K562 (cell line): ENCODE measurements around the gene ARID3A. TPM values are rescaled to one million over a fixed set of nuclear protein-coding genes. Genes with fewer than 3 reads are reported as not detected.

Experiments
- ATAC-seq: fragments of 200-7000 bp; cut with Tn5 transposase; 3 replicates; pipeline ENCODE4 v1.9.1; 2020; ENCODE audit warnings: moderate library complexity
- BruUV-seq: library from RNA; stranded (reverse); fragments of 400-500 nt; replicated peaks from 2 replicates; lab custom pipeline; 2021; lab: Mats Ljungman, UMichigan
- CTCF ChIA-PET: fragments of 300-600 bp; formaldehyde crosslinking; extraction: SDS; loops from one replicate; lab custom pipeline; 2021; ENCODE audit warnings: low intra/inter-chr PET ratio; lab: Yijun Ruan, JAX
- POLR2A ChIA-PET: fragments of 300-600, 350-650 bp; sonication (Branson Sonifier 250); formaldehyde crosslinking; extraction: SDS; loops from one replicate; lab custom pipeline; 2021; ENCODE audit warnings: antibody characterized with exemption, inconsistent platforms; lab: Yijun Ruan, JAX
- DNase-seq, 4 experiments: peaks; one replicate each; pipeline versions ENCODE4 v3.0.0 to v3.0.0-alpha.2; 2011 to 2018; ENCODE audit warnings: low spot score in 3 of 4, mixed read lengths in 3 of 4; ENCODE audit errors: extremely low read depth in 1 of 4
- FAIRE-seq: peaks from 2 replicates; lab custom pipeline; 2011; peaks lifted over from hg19 to GRCh38; lab: Jason Lieb, UNC
- H2AFZ ChIP-seq: 2 replicates; pipeline ENCODE4 v1.6.0; 2011; ENCODE audit warnings: low read depth, low read length, control low read depth, inconsistent platforms
- H3K27ac ChIP-seq: fragments of 200-600 bp; 3 replicates; pipeline ENCODE4 v1.8.0; 2011; ENCODE audit warnings: low read depth, mild to moderate bottlenecking, control low read depth, inconsistent platforms, low read length, moderate library complexity, mixed read lengths; ENCODE audit errors: extremely low read depth
- H3K27me3 ChIP-seq, 2 experiments: fragments of 300-600 bp in 1 of 2; 2 replicates in 1 of 2; 3 replicates in 1 of 2; pipeline versions ENCODE4 v1.6.0 to v1.8.0; 2011; ENCODE audit warnings: inconsistent platforms in 2 of 2, low read length in 2 of 2, mild to moderate bottlenecking in 1 of 2, mixed read lengths in 1 of 2, moderate library complexity in 1 of 2; ENCODE audit not compliant: control insufficient read depth in 2 of 2, insufficient read depth in 2 of 2
- H3K36me3 ChIP-seq: fragments of 300-600 bp; 3 replicates; pipeline ENCODE4 v1.8.0; 2011; ENCODE audit warnings: mild to moderate bottlenecking, low read length, inconsistent platforms; ENCODE audit not compliant: control insufficient read depth, insufficient read depth
- H3K4me1 ChIP-seq, 2 experiments: fragments of 200-600 bp in 1 of 2; replicated peaks in 1 of 2; 2 replicates in 1 of 2; 3 replicates in 1 of 2; pipeline versions ENCODE4 v1.5.1 to v1.8.0; 2011; ENCODE audit warnings: inconsistent platforms in 2 of 2, low read length in 2 of 2, mild to moderate bottlenecking in 1 of 2, mixed read lengths in 1 of 2, moderate library complexity in 1 of 2; ENCODE audit not compliant: control insufficient read depth in 2 of 2, insufficient read depth in 2 of 2
- H3K4me2 ChIP-seq: 2 replicates; pipeline ENCODE4 v1.6.1; 2011; ENCODE audit warnings: low read length, control low read depth, inconsistent platforms, mixed read lengths; ENCODE audit not compliant: insufficient read depth
- H3K4me3 ChIP-seq: fragments of 200-600 bp; sonication (generic), shearing (Covaris generic); 2 replicates; pipeline ENCODE4 v1.5.1; 2016; ENCODE audit warnings: control low read depth, inconsistent platforms
- H3K79me2 ChIP-seq: fragments of 200-600 bp; 3 replicates; pipeline ENCODE4 v1.8.0; 2011; ENCODE audit warnings: low read length, inconsistent platforms; ENCODE audit not compliant: control insufficient read depth, insufficient read depth
- H3K9ac ChIP-seq, 2 experiments: 2 replicates each; pipeline versions ENCODE4 v1.6.0 to v1.6.1; 2011; ENCODE audit warnings: low read depth in 2 of 2, low read length in 2 of 2, control low read depth in 1 of 2, inconsistent platforms in 1 of 2, mild to moderate bottlenecking in 1 of 2, mixed read lengths in 1 of 2; ENCODE audit not compliant: insufficient read depth in 1 of 2
- H3K9me1 ChIP-seq: one replicate; pipeline ENCODE4 v1.6.0; 2011; ENCODE audit warnings: inconsistent platforms, mild to moderate bottlenecking, low read length, moderate library complexity; ENCODE audit not compliant: control insufficient read depth, insufficient read depth
- H3K9me3 ChIP-seq: replicated peaks from 2 replicates; pipeline ENCODE4 v1.5.1; 2011; ENCODE audit warnings: low read depth, low read length, inconsistent platforms; ENCODE audit not compliant: control insufficient read depth, insufficient read depth
- H4K20me1 ChIP-seq: replicated peaks from 2 replicates; pipeline ENCODE4 v1.6.1; 2011; ENCODE audit warnings: low read length, inconsistent platforms, mixed read lengths; ENCODE audit not compliant: control insufficient read depth, insufficient read depth
- ARID1B ChIP-seq: fragments of 450-650 bp; IDR thresholded peaks from 2 replicates; pipeline ENCODE4 v1.6.1; 2016; ENCODE audit warnings: antibody characterized with exemption, mild to moderate bottlenecking, inconsistent platforms
- CBFB ChIP-seq: sonication (generic); formaldehyde crosslinking; IDR thresholded peaks from 2 replicates; pipeline ENCODE4 v1.4.0; 2020; ENCODE audit warnings: mild to moderate bottlenecking, missing genetic modification reagents
- CHCHD3 ChIP-seq: fragments of 250-450 bp; sonication (Bioruptor Pico); IDR thresholded peaks from 2 replicates; pipeline ENCODE4 v2.1.2; 2022; ENCODE audit warnings: mild to moderate bottlenecking
- CHD1 ChIP-seq: fragments of 200-600 bp; sonication (generic); IDR thresholded peaks from one replicate; pipeline ENCODE4 v1.6.1; 2012; ENCODE audit warnings: mild to moderate bottlenecking, moderate library complexity, low read length, inconsistent platforms
- MAZ ChIP-seq, 2 experiments: fragments of 450-650 bp in 1 of 2; sonication (generic) in 1 of 2; formaldehyde crosslinking; IDR thresholded peaks in 1 of 2; conservative IDR thresholded peaks in 1 of 2; 2 replicates each; pipeline versions ENCODE4 v1.4.0 to v1.5.0; 2020; ENCODE audit warnings: mild to moderate bottlenecking in 1 of 2, missing genetic modification reagents in 1 of 2
- NCOA1 ChIP-seq: fragments of 450-650 bp; IDR thresholded peaks from 2 replicates; pipeline ENCODE4 v1.6.1; 2016; ENCODE audit warnings: low read depth
- POLR2G ChIP-seq: fragments of 200-400 bp; formaldehyde crosslinking; IDR thresholded peaks from 2 replicates; pipeline ENCODE4 v1.6.1; 2017; ENCODE audit warnings: low read depth, mild to moderate bottlenecking, antibody characterized with exemption, low read length, moderate library complexity
- PTTG1 ChIP-seq: fragments of 450-650 bp; IDR thresholded peaks from 2 replicates; pipeline ENCODE4 v1.6.1; 2016; ENCODE audit warnings: low read depth, mild to moderate bottlenecking, missing genetic modification characterization, missing compliant biosample characterization
- PYGO2 ChIP-seq: fragments of 450-650 bp; IDR thresholded peaks from 2 replicates; pipeline ENCODE4 v1.6.1; 2016; ENCODE audit warnings: mild to moderate bottlenecking, missing genetic modification characterization, moderate library complexity, missing compliant biosample characterization
- RBFOX2 ChIP-seq: fragments of 200-400 bp; formaldehyde crosslinking; IDR thresholded peaks from 2 replicates; pipeline ENCODE4 v1.6.1; 2017; ENCODE audit warnings: low read depth, mild to moderate bottlenecking, low read length, moderate library complexity
- RUNX1 ChIP-seq: sonication (generic); IDR thresholded peaks from 2 replicates; pipeline ENCODE4 v1.6.1; 2016; ENCODE audit warnings: antibody characterized with exemption, low read depth
- SAFB ChIP-seq: fragments of 200-400 bp; formaldehyde crosslinking; IDR thresholded peaks from 2 replicates; pipeline ENCODE4 v1.6.1; 2017; ENCODE audit warnings: low read depth, low read length, borderline replicate concordance
- SP1 ChIP-seq: sonication (generic); formaldehyde crosslinking; IDR thresholded peaks from 2 replicates; pipeline ENCODE4 v1.8.1; 2022; ENCODE audit warnings: mild to moderate bottlenecking, missing genetic modification reagents
- SRSF3 ChIP-seq: fragments of 200-400 bp; formaldehyde crosslinking; IDR thresholded peaks from 2 replicates; pipeline ENCODE4 v1.6.1; 2016; ENCODE audit warnings: mild to moderate bottlenecking, low read length, moderate library complexity; ENCODE audit not compliant: insufficient read depth
- TCF7L2 ChIP-seq: fragments of 150-350 bp; IDR thresholded peaks from 2 replicates; pipeline ENCODE4 v1.6.1; 2016; ENCODE audit warnings: low read depth, mild to moderate bottlenecking, low read length, moderate library complexity
- TOE1 ChIP-seq, 2 experiments: fragments of 450-650 bp in 1 of 2; sonication (generic) in 1 of 2; formaldehyde crosslinking in 1 of 2; IDR thresholded peaks; 2 replicates each; pipeline versions ENCODE4 v1.7.1 to v1.8.0; 2016 to 2022; ENCODE audit warnings: borderline replicate concordance in 2 of 2, mild to moderate bottlenecking in 2 of 2, antibody characterized with exemption in 1 of 2, inconsistent platforms in 1 of 2, low read depth in 1 of 2, missing genetic modification reagents in 1 of 2, moderate library complexity in 1 of 2
- WGBS: fragments of 100-300 bp; shearing (Covaris generic); methylation state at CpG from one replicate; pipeline ENCODE4 v1.1.6; 2016; ENCODE audit warnings: low coverage, mixed read lengths; ENCODE audit not compliant: insufficient coverage; ENCODE audit errors: missing lambda C conversion rate; 5-methylcytosine and 5-hydroxymethylcytosine counted together
- in situ Hi-C: fragments of 300-500 bp; cut with MboI; formaldehyde crosslinking; loops from 4 replicates; pipeline ENCODE4 v1.15.0; 2018; ENCODE audit warnings: inconsistent platforms, mixed read lengths
- intact Hi-C: fragments of 100-400 bp; cut with micrococcal nuclease; formaldehyde crosslinking; loops from 2 replicates; pipeline ENCODE4 v1.14.2; 2022
- polyA plus RNA-seq, 8 experiments: library from polyadenylated mRNA; depleted of rRNA in 4 of 8; stranded (reverse) in 5 of 8; unstranded in 3 of 8; fragments of >200 nt; fragmentation: Nextera tagmentation in 2 of 8; fragmentation: Illumina TruSeq in 1 of 8; extraction: Ambion mirVana in 2 of 8; extraction: Trizol in 1 of 8; gene quantifications; 2 replicates each; pipeline versions ENCODE4 v1.2.1 to v1.2.3, GENCODE V29; 2011 to 2014; ENCODE audit warnings: inconsistent platforms in 1 of 8, missing spikeins in 1 of 8
- total RNA-seq, 7 experiments: library from RNA; depleted of rRNA in 6 of 7; stranded (reverse); fragments of >200 nt in 6 of 7; fragmentation: Illumina TruSeq in 2 of 7; extraction: Trizol in 2 of 7; gene quantifications; 2 replicates each; pipeline versions ENCODE4 v1.2.1 to v1.2.3, GENCODE V29; 2011 to 2021; ENCODE audit warnings: low replicate concordance in 1 of 7
- TF ChIP-seq, protein P1 (sequence below): fragments of 450-650 bp; IDR thresholded peaks from 2 replicates; pipeline ENCODE4 v1.6.1; 2016; ENCODE audit warnings: missing biosample characterization, missing genetic modification characterization

ARID3A gene
- total and polyA plus RNA-seq, 9 of the 15 experiments (the other 6 are each of a cell fraction or from before 2014, with no cell fraction given): 1.4 to 118 (median 31.2) TPM

DNA sequence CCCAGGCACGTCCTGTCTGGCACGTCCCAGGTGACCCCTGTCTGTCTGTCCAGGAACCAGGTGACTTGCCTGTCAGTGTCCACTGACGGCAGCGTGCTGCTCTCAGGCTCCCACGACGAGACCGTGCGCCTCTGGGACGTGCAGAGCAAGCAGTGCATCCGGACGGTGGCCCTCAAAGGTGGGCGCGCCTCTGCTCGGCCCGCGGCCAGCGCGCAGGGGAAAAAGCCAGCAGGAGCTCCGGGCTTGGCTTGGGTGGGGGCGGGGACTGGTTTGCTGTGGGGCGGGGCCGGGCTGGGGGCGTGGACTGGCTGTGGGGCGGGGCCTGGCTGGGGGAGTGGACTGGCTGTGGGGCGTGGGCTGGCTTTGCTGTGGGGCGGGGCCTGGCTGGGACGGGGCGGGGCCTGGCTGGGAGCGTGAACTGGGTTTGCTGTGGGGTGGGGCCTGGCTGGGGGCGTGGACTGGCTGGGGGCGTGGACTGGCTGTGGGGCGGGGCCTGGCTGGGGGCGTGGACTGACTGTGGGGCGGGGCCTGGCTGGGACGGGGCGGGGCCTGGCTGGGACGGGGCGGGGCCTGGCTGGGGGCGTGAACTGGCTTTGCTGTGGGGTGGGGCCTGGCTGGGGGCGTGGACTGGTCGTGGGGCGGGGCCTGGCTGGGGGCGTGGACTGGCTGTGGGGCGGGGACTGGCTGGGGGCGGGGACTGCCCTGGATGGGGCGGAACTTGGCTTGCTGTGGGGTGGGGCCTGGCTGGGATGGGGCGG, 65.5 kb downstream of the ARID3A start (continued):
- 0 out of 4 replicates have a peak, but pooled peaks of 1 of the 2 experiments have one; percentile 23 for TF ChIP-seq MAZ (CRISPR knock-in tag; conservative IDR thresholded peaks at IDR 0.05 in 1 of 2, IDR thresholded peaks at IDR 0.05 in 1 of 2)
- TF ChIP-seq CBFB (CRISPR knock-in tag): 0 out of 2 replicates have a peak, but pooled peaks have one; percentile 10
- no peak for TF ChIP-seq ARID1B

DNA sequence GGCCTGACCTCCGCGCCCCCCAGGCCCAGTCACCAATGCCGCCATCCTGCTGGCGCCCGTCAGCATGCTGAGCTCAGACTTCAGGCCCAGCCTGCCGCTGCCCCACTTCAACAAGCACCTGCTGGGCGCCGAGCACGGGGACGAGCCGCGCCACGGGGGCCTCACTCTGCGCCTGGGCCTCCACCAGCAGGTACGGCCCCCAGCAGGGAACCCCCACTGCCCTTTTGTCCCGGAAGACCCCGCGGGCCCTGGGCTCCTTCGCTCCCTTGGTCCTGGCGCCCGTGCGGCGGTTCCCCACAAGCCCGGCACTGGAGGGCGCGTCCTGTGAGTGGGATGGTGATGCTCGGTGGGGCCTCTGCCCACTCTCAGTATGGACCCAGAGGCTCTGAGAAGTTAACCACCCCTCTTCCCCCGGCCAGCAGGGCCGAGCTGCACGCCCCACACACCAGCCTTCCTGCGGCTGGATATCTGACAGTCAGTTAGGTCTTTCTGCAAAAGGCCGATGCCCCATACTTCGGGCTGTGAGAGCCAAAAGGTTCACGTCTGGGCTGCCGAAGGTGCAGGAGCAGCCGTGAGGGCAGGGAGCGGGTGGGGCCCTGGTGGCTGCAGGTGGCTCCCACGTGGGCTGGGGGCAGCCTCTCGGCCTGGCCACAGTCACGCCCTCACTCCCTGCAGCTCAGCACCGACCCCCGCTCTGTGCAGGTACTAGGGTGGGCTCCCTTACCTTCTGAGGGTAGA, 66.3 kb downstream of the ARID3A start:
- Histone ChIP-seq H3K4me2 (no peak overlapping the region), H3K27me3 (no peaks in the 10 kb centered on the region), H4K20me1 (no peaks in the 10 kb centered on the region; the same call in 1 of the 2 replicates), H3K79me2 (no peaks in the 10 kb centered on the region), H2AFZ (no peak overlapping the region), H3K9me3 (no peaks in the 10 kb centered on the region), H3K4me3 (no peak overlapping the region), H3K36me3 (peaks cover 76% of the 10 kb centered on the region; the same call in 2 of the 3 replicates), H3K9me1 (peaks cover 6% of the 10 kb centered on the region), H3K9ac (peak overlapping the region in 1 of 2 experiments; percentile 20; a peak in 1 of 4 replicates), H3K27ac (no peak overlapping the region; the same call in 2 of the 3 replicates), H3K4me1 (peaks cover 9 to 85% of the 10 kb centered on the region in 2 experiments; a peak in 4 of 5 replicates)
- CTCF ChIA-PET: no interaction called here
- WGBS: 96% methylated on average over 36 of the region's 42 CpGs
- DNase-seq: no peak
- intact Hi-C loops (no loop called here), in situ Hi-C loops (no loop called here)
- no peak for FAIRE-seq
- no TSS peak for BruUV-seq
- ATAC-seq: no peak
- POLR2A ChIA-PET: no interaction called here
- TF ChIP-seq TOE1 (IDR thresholded peaks at IDR 0.05; ENCODE audit: borderline replicate concordance) (no peak), TOE1 (CRISPR knock-in tag; IDR thresholded peaks at IDR 0.05; ENCODE audit: borderline replicate concordance, low read depth) (no peak), SP1 (CRISPR knock-in tag) (peak; percentile 34), SRSF3 (no peak), CHCHD3 (CRISPR knock-in tag) (no peak), CHD1 (no peak), PYGO2 (tag) (no peak), RBFOX2 (peak; percentile 68), NCOA1 (no peak), TCF7L2 (no peak), PTTG1 (no peak), POLR2G (0 out of 2 replicates have a peak, but pooled peaks have one; percentile 65), SAFB (0 out of 2 replicates have a peak, but pooled peaks have one; percentile 19), RUNX1 (no peak)
- TF ChIP-seq, protein P1, sequence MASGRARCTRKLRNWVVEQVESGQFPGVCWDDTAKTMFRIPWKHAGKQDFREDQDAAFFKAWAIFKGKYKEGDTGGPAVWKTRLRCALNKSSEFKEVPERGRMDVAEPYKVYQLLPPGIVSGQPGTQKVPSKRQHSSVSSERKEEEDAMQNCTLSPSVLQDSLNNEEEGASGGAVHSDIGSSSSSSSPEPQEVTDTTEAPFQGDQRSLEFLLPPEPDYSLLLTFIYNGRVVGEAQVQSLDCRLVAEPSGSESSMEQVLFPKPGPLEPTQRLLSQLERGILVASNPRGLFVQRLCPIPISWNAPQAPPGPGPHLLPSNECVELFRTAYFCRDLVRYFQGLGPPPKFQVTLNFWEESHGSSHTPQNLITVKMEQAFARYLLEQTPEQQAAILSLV: no peak
